Activated B cell treated with CpG ODN at 0.5 μM for 24 hours (primary cell): ENCODE results near the gene NUDT19. TPM values are rescaled to one million over a fixed set of nuclear protein-coding genes. Genes with fewer than 3 reads are reported as not detected.

Experiments used
- ATAC-seq: fragments of 200-7000 bp; cut with Tn5 transposase; one replicate; pipeline ENCODE4 v1.10.0; 2021; ENCODE audit warnings: low read depth, mild to moderate bottlenecking, moderate library complexity
- CTCF ChIA-PET: fragments of 350-600 bp; sonication (Branson Sonifier 250); formaldehyde crosslinking; loops from one replicate; lab custom pipeline; 2021; ENCODE audit warnings: antibody characterized with exemption; lab: Charles Lee
- POLR2A ChIA-PET: fragments of 350-600 bp; sonication (Branson Sonifier 250); formaldehyde crosslinking; loops from one replicate; lab custom pipeline; 2021; ENCODE audit warnings: antibody characterized with exemption; lab: Charles Lee
- DNase-seq: peaks from one replicate; pipeline ENCODE4 v3.0.0; 2022
- H3K27ac Mint-ChIP-seq: one replicate; pipeline ENCODE4 v1.8.0; 2020; ENCODE audit warnings: mixed read lengths
- H3K27me3 Mint-ChIP-seq: one replicate; pipeline ENCODE4 v1.8.0; 2021; ENCODE audit warnings: mixed read lengths
- H3K36me3 Mint-ChIP-seq: one replicate; pipeline ENCODE4 v1.8.0; 2021; ENCODE audit warnings: low read depth, mixed read lengths
- H3K4me1 Mint-ChIP-seq: one replicate; pipeline ENCODE4 v1.8.0; 2021; ENCODE audit warnings: mixed read lengths
- H3K4me3 Mint-ChIP-seq: one replicate; pipeline ENCODE4 v1.8.0; 2020; ENCODE audit warnings: mild to moderate bottlenecking, mixed read lengths
- H3K9me3 Mint-ChIP-seq: one replicate; pipeline ENCODE4 v1.8.0; 2020; ENCODE audit warnings: mixed read lengths
- intact Hi-C: fragments of 100-400 bp; cut with micrococcal nuclease; formaldehyde crosslinking; loops from one replicate; pipeline ENCODE4 v1.15.1; 2024
- total RNA-seq: library from RNA; stranded (reverse); gene quantifications from 2 replicates; pipeline ENCODE4 v1.2.3, GENCODE V29; 2022
- TF ChIP-seq, protein P1 (sequence below): fragments of 200-600 bp; IDR thresholded peaks from one replicate; pipeline ENCODE4 v1.8.0; 2022; ENCODE audit warnings: antibody characterized with exemption, mild to moderate bottlenecking

Gene NUDT19
- total RNA-seq, 1 donor from 2014 or later = 9.0 TPM

DNA sequence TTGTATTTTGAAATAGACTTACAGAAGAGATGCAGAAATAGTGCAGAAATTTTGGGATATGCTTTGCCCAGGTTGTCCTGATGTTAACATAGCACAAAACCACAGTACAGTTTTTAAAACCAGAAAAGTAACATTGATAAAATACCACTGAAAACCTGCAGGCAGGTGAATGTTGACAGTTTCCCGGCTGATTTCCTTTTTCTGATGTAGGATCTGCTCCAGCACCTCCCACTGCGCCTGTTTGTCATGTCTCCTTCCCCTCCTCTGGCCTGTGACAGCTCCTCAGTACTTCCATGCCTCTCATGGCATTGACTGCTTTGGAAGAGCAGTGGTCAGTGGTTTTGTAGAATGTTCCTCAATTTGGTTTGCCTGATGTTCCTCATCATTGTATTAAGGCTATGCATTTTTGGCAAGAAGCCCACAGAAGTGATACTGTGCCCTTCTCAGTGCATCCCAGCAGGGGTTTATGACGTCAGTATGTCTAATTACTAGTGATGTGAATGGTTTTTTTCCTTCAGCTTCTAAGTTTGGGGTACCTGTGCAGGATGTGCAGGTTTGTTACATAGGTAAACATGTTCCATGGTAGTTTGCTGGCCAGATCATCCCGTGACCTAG, 58.9 kb downstream of the NUDT19 start:
- POLR2A ChIA-PET = interaction anchor here (0.6 kb wide), 1 partner anchor 112 kb away, joined by 6 read pairs; no protein-coding TSS in a partner anchor
- Mint-ChIP-seq H3K36me3 (no peaks in the 10 kb centered on the region), H3K27me3 (peaks cover 27% of the 10 kb centered on the region), H3K9me3 (no peaks in the 10 kb centered on the region), H3K4me1 (no peaks in the 10 kb centered on the region), H3K4me3 (no peak overlapping the region), H3K27ac (no peak overlapping the region)
- TF ChIP-seq, protein P1, sequence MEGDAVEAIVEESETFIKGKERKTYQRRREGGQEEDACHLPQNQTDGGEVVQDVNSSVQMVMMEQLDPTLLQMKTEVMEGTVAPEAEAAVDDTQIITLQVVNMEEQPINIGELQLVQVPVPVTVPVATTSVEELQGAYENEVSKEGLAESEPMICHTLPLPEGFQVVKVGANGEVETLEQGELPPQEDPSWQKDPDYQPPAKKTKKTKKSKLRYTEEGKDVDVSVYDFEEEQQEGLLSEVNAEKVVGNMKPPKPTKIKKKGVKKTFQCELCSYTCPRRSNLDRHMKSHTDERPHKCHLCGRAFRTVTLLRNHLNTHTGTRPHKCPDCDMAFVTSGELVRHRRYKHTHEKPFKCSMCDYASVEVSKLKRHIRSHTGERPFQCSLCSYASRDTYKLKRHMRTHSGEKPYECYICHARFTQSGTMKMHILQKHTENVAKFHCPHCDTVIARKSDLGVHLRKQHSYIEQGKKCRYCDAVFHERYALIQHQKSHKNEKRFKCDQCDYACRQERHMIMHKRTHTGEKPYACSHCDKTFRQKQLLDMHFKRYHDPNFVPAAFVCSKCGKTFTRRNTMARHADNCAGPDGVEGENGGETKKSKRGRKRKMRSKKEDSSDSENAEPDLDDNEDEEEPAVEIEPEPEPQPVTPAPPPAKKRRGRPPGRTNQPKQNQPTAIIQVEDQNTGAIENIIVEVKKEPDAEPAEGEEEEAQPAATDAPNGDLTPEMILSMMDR = no peak
- ATAC-seq (no peak), DNase-seq (no peak)
- intact Hi-C loops = no loop called here
- CTCF ChIA-PET = no interaction called here

DNA sequence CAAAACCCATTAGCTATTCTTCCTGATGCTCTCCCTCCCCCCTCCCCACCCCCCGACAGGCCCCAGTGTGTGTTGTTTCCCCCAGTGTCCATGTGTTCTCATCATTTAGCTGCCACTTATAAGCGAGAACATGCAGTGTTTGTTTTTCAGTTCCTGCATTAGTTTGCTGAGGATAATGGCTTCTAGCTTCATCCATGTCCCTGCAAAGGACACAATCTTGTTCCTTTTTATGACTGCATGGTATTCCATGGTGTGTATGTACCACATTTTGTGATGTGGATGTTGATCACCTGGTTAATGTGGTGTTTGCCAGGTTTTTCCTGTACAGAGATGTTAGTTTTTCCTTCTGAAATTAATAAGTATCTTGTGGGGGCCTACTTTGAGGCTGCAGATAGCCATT, 59.4 kb downstream of the NUDT19 start:
- no peaks in the 10 kb centered on the region for H3K4me1 Mint-ChIP-seq
- no peak overlapping the region for H3K27ac Mint-ChIP-seq
- TF ChIP-seq, protein P1 = no peak
- no peaks in the 10 kb centered on the region for H3K9me3 Mint-ChIP-seq
- H3K4me3 Mint-ChIP-seq = no peak overlapping the region
- no peak for ATAC-seq
- POLR2A ChIA-PET = interaction anchor here (0.6 kb wide), 1 partner anchor 113 kb away, joined by 6 read pairs; no protein-coding TSS in a partner anchor
- no peak for DNase-seq
- intact Hi-C loops = no loop called here
- H3K27me3 Mint-ChIP-seq = peaks cover 28% of the 10 kb centered on the region
- CTCF ChIA-PET = no interaction called here
- H3K36me3 Mint-ChIP-seq = no peaks in the 10 kb centered on the region

DNA sequence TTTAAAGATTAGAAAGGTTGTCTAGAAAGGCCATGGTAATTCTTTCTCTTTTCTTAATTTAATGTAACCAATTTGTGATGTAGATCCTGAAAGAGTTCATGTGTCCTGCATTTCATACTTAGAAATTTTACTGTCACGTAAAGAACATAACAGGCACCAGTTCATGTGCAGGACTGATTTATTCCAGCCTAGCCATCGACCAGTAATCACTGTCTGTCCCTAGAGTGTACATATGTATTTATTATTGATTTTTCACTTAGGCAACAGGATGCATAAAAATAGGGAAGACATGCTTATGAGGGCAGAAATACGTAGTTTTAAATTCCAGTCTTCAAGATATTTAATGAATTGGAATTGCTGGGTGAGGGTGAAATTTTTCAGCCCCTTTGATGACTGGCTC, 65.6 kb downstream of the NUDT19 start:
- CTCF ChIA-PET = no interaction called here
- POLR2A ChIA-PET = no interaction called here

More for the DNA sequence above, 65.6 kb downstream of the NUDT19 start:
- intact Hi-C loops = no loop called here
- peaks cover 11% of the 10 kb centered on the region for H3K27me3 Mint-ChIP-seq
- peaks cover 6% of the 10 kb centered on the region for H3K9me3 Mint-ChIP-seq
- no peaks in the 10 kb centered on the region for H3K36me3 Mint-ChIP-seq
- H3K27ac Mint-ChIP-seq = no peak overlapping the region
- DNase-seq (no peak), ATAC-seq (no peak)
- TF ChIP-seq, protein P1 = no peak
- no peaks in the 10 kb centered on the region for H3K4me1 Mint-ChIP-seq
- H3K4me3 Mint-ChIP-seq = no peak overlapping the region

Other genes with a start within 250 kb of the NUDT19 start
- 58.2 and 64.9 TPM in 2 replicates for gene PDCD5, start 110.6 kb upstream of the NUDT19 start, total RNA-seq
- 33.1 and 44.7 TPM in 2 replicates for gene ANKRD27, start 16.6 kb upstream of the NUDT19 start, total RNA-seq
- not detected in 2 replicates for gene RGS9BP, start 16.0 kb upstream of the NUDT19 start, total RNA-seq
- 1.1 and 1.2 TPM in 2 replicates for gene TDRD12, start 27.9 kb downstream of the NUDT19 start, total RNA-seq
- gene SLC7A9, start 177.9 kb downstream of the NUDT19 start, total RNA-seq = 0.33 TPM in 1 of 2 replicates, not detected in the other